OCI-LY3 (cell line): ENCODE results near the gene RAB23.

Experiments used
- H2AFZ ChIP-seq: fragments of 200-600, 300-600 bp; shearing (Covaris generic); 2 replicates; pipeline ENCODE4 v1.6.0; 2014; ENCODE audit warnings: antibody characterized with exemption, low read depth, low read length
- H3K27ac ChIP-seq: fragments of 200-600, 300-600 bp; sonication (generic); 2 replicates; pipeline ENCODE4 v1.5.1; 2014; ENCODE audit warnings: mild to moderate bottlenecking, low read length, moderate library complexity, mixed read lengths
- H3K27me3 ChIP-seq: fragments of 200-600, 300-600 bp; sonication (generic); 2 replicates; pipeline ENCODE4 v1.6.1; 2014; ENCODE audit warnings: low read depth, low read length, mixed read lengths
- H3K36me3 ChIP-seq: fragments of 200-600, 300-600 bp; sonication (generic); replicated peaks from 2 replicates; pipeline ENCODE3; 2014; ENCODE audit warnings: low read depth, low read length, mixed read lengths
- H3K4me1 ChIP-seq: fragments of 300-600, 200-600 bp; sonication (generic); 2 replicates; pipeline ENCODE4 v1.6.1; 2014; ENCODE audit warnings: low read length, mixed read lengths
- H3K4me2 ChIP-seq: fragments of 200-600, 300-600 bp; sonication (generic); 2 replicates; pipeline ENCODE4 v1.6.1; 2014; ENCODE audit warnings: low read length, mixed read lengths
- H3K4me3 ChIP-seq: fragments of 300-600, 200-600 bp; sonication (generic); 2 replicates; pipeline ENCODE4 v1.5.1; 2014; ENCODE audit warnings: antibody characterized with exemption, mild to moderate bottlenecking, low read length, moderate library complexity
- H3K79me2 ChIP-seq: fragments of 300-600, 200-600 bp; shearing (Covaris generic); 2 replicates; pipeline ENCODE4 v1.6.1; 2014; ENCODE audit warnings: mild to moderate bottlenecking, low read length, mixed read lengths
- H3K9ac ChIP-seq: fragments of 300-600, 200-600 bp; shearing (Covaris generic); 2 replicates; pipeline ENCODE4 v1.6.0; 2014; ENCODE audit warnings: mild to moderate bottlenecking, low read length, moderate library complexity
- H3K9me3 ChIP-seq: fragments of 200-600, 300-600 bp; shearing (Covaris generic); 2 replicates; pipeline ENCODE4 v1.6.1; 2014; ENCODE audit warnings: low read length, mixed read lengths; ENCODE audit not compliant: insufficient read depth
- H4K20me1 ChIP-seq: fragments of 200-600, 300-600 bp; sonication (generic); 2 replicates; pipeline ENCODE4 v1.6.1; 2016; ENCODE audit warnings: low read length, mixed read lengths; ENCODE audit not compliant: insufficient read depth
- EZH2phosphoT487 ChIP-seq: fragments of 200-600 bp; shearing (Covaris generic); IDR thresholded peaks from 2 replicates; pipeline ENCODE4 v1.6.1; 2018; ENCODE audit warnings: antibody characterized with exemption, mixed run types, low read depth
- TF ChIP-seq, protein P1 (sequence below): fragments of 200-600, 300-600 bp; sonication (generic); IDR thresholded peaks from 2 replicates; pipeline ENCODE4 v1.5.1; 2014; ENCODE audit warnings: antibody characterized with exemption, low read length, low read depth

The RAB23 gene

GRCh38 chr6:57165080-57165479, 57.0 kb downstream of the RAB23 start:
- no peaks in the 10 kb centered on the region for H4K20me1 ChIP-seq
- H3K79me2 ChIP-seq: no peaks in the 10 kb centered on the region
- no peak overlapping the region for H2AFZ ChIP-seq
- no peaks in the 10 kb centered on the region for H3K27me3 ChIP-seq
- H3K9ac ChIP-seq: no peak overlapping the region
- no peaks in the 10 kb centered on the region for H3K9me3 ChIP-seq
- H3K4me2 ChIP-seq: no peak overlapping the region
- H3K27ac ChIP-seq: no peak overlapping the region
- no peaks in the 10 kb centered on the region for H3K4me1 ChIP-seq
- TF ChIP-seq, protein P1, sequence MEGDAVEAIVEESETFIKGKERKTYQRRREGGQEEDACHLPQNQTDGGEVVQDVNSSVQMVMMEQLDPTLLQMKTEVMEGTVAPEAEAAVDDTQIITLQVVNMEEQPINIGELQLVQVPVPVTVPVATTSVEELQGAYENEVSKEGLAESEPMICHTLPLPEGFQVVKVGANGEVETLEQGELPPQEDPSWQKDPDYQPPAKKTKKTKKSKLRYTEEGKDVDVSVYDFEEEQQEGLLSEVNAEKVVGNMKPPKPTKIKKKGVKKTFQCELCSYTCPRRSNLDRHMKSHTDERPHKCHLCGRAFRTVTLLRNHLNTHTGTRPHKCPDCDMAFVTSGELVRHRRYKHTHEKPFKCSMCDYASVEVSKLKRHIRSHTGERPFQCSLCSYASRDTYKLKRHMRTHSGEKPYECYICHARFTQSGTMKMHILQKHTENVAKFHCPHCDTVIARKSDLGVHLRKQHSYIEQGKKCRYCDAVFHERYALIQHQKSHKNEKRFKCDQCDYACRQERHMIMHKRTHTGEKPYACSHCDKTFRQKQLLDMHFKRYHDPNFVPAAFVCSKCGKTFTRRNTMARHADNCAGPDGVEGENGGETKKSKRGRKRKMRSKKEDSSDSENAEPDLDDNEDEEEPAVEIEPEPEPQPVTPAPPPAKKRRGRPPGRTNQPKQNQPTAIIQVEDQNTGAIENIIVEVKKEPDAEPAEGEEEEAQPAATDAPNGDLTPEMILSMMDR: no peak
- TF ChIP-seq EZH2phosphoT487: no peak
- H3K36me3 ChIP-seq: peaks cover 57% of the 10 kb centered on the region
- H3K4me3 ChIP-seq: no peak overlapping the region

DNA sequence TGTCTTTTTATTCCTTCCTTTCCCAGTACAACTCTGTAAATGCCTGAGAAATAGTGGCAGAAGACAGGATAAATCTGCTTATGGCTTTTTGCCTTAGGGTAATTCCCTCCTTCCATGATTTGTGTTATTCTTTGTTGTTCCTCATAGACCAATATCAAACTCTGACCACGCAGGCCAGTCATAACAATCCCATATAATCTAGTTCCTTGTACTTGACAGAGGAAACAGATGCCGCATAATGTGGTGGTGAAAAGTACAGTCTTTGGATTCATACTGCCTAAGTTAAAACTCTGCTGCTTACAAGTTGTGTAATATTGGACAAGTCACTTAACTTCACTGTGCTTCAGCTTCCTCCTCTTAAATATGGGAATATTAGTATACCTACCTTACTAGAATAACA, 58.2 kb downstream of the RAB23 start:
- no peaks in the 10 kb centered on the region for H3K4me1 ChIP-seq
- no peaks in the 10 kb centered on the region for H4K20me1 ChIP-seq
- H3K4me2 ChIP-seq: no peak overlapping the region
- H2AFZ ChIP-seq: no peak overlapping the region
- H3K36me3 ChIP-seq: peaks cover 57% of the 10 kb centered on the region
- TF ChIP-seq, protein P1: no peak
- no peak for TF ChIP-seq EZH2phosphoT487
- H3K4me3 ChIP-seq: no peak overlapping the region
- H3K27ac ChIP-seq: no peak overlapping the region
- H3K9ac ChIP-seq: no peak overlapping the region
- no peaks in the 10 kb centered on the region for H3K79me2 ChIP-seq
- no peaks in the 10 kb centered on the region for H3K27me3 ChIP-seq
- H3K9me3 ChIP-seq: no peaks in the 10 kb centered on the region

GRCh38 chr6:57162516-57162915, 59.6 kb downstream of the RAB23 start:
- no peaks in the 10 kb centered on the region for H3K9me3 ChIP-seq
- H3K27me3 ChIP-seq: no peaks in the 10 kb centered on the region
- H3K4me2 ChIP-seq: no peak overlapping the region
- H3K27ac ChIP-seq: no peak overlapping the region
- no peak overlapping the region for H2AFZ ChIP-seq
- H4K20me1 ChIP-seq: no peaks in the 10 kb centered on the region
- no peak overlapping the region for H3K9ac ChIP-seq
- peaks cover 60% of the 10 kb centered on the region for H3K36me3 ChIP-seq
- no peak for TF ChIP-seq EZH2phosphoT487
- TF ChIP-seq, protein P1: no peak
- no peaks in the 10 kb centered on the region for H3K79me2 ChIP-seq
- no peak overlapping the region for H3K4me3 ChIP-seq
- no peaks in the 10 kb centered on the region for H3K4me1 ChIP-seq

GRCh38 chr6:57162028-57162427, 60.1 kb downstream of the RAB23 start:
- Histone ChIP-seq H3K27me3 (no peaks in the 10 kb centered on the region), H3K4me3 (no peak overlapping the region), H3K36me3 (peaks cover 55% of the 10 kb centered on the region), H3K79me2 (no peaks in the 10 kb centered on the region), H2AFZ (no peak overlapping the region), H3K9ac (no peak overlapping the region), H3K9me3 (no peaks in the 10 kb centered on the region), H3K27ac (no peak overlapping the region), H4K20me1 (no peaks in the 10 kb centered on the region), H3K4me1 (no peaks in the 10 kb centered on the region), H3K4me2 (no peak overlapping the region)
- TF ChIP-seq, protein P1: no peak
- no peak for TF ChIP-seq EZH2phosphoT487
